ENCODE measurements around the gene TSR3.

The TSR3 gene

DNA sequence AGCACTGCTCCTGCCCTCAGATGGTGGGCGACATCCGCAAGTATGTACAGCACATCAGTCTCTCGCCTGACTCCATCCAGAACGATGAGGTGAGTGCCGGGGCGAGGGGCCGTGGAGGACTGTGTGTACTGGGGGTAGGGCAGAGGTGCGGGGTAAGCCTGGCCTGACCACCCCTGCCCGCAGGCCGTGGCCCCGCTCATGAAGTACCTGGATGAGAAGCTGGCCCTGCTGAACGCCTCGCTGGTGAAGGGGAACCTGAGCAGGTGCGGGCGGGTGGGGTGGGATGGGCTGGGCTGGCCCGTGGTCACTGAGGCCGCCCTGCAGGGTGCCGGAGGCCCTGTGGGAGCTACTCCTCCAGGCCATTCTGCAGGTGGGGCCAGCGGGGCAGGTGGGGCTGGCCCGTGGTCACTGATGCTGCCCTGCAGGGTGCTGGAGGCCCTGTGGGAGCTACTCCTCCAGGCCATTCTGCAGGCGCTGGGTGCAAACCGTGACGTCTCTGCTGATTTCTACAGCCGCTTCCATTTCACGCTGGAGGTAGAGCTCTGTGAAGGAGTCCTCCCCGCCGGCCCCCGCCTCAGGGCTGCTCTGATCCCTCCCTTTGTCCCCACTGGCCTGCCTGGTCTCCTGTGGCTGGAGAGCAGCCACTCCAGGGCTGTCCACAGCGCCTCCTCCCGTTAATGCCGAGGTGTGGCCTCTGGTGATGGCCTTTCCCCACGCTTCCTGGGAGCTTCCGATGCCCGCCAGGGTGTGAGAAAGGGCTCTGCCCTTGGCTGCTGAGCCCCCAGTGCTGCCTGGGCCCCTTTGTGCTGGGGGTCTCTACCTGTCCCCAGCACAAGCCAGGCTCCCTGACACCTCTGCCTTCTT, 5.0 kb downstream of the TSR3 start:
- TF ChIP-seq, protein P1, sequence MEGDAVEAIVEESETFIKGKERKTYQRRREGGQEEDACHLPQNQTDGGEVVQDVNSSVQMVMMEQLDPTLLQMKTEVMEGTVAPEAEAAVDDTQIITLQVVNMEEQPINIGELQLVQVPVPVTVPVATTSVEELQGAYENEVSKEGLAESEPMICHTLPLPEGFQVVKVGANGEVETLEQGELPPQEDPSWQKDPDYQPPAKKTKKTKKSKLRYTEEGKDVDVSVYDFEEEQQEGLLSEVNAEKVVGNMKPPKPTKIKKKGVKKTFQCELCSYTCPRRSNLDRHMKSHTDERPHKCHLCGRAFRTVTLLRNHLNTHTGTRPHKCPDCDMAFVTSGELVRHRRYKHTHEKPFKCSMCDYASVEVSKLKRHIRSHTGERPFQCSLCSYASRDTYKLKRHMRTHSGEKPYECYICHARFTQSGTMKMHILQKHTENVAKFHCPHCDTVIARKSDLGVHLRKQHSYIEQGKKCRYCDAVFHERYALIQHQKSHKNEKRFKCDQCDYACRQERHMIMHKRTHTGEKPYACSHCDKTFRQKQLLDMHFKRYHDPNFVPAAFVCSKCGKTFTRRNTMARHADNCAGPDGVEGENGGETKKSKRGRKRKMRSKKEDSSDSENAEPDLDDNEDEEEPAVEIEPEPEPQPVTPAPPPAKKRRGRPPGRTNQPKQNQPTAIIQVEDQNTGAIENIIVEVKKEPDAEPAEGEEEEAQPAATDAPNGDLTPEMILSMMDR (IDR thresholded peaks at IDR 0.05), result no peak
- DNase-seq (ENCODE audit: low spot score), result no peak
- H3K4me3 ChIP-seq, result no peak overlapping the region
- H3K27ac ChIP-seq, result no peak overlapping the region

DNA sequence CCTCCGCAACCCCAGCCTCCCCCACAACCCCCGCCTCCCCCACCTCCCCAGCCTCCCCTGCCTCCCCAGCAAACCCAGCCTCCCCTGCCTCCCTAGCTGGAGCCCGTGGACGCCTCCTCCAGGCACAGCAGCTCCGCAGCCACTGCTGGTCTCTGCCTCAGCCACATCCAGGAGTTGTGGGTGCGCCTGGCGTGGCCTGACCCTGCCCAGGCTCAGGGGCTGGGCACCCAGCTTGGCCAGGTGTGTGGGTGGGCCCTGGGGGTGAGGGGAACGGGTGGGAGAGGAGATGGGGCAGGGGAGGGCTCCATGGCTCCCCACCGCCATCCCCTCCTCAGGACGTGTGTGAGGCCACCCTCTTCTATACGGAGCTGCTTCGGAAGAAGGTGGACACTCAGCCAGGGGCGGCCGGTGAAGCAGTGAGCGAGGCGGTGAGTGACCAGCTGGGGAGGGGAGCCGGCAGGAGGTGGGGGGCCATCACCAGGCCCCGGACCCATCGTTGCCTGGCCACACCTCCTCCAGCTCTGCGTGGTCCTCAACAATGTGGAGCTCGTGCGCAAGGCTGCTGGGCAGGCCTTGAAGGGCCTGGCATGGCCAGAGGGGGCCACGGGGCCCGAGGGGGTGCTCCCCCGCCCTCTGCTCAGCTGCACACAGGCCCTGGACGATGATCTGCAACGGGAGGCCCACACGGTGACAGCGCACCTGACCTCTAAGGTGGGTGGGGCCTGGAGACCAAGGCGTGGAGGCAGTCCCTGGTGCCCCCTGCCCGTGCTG, 5.8 kb downstream of the TSR3 start:
- H3K27ac ChIP-seq, result no peak overlapping the region
- H3K4me3 ChIP-seq, result no peak overlapping the region
- TF ChIP-seq, protein P1 (IDR thresholded peaks at IDR 0.05), result no peak
- DNase-seq (ENCODE audit: low spot score), result no peak

- no peak overlapping the region for H3K4me3 ChIP-seq
- DNase-seq (ENCODE audit: low spot score), result no peak
- TF ChIP-seq, protein P1 (IDR thresholded peaks at IDR 0.05), result no peak
- H3K27ac ChIP-seq, result no peak overlapping the region
These were observed 6.6 kb downstream of the TSR3 start for GRCh38 chr16:1345087-1345486.

DNA sequence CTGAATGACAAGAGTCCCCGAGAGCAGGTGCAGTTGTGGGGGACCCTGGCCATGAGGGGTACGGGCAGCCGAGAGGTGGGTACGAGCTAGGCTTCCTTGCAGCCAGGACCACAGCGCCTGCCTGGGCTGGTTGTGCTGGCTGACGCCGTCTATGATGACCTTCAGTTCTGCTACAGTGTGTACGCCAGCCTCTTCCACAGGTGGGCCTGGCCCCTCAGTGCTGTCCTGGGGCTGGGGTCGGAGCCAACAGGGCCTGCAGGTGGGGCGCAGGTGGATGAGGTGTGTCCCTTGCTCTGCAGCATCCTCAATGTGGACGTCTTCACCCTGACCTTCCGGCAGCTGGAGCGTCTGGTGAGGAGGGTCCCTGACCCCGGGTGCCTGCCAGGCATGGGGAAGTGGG, 7.2 kb downstream of the TSR3 start:
- no peak overlapping the region for H3K27ac ChIP-seq
- H3K4me3 ChIP-seq, result no peak overlapping the region
- TF ChIP-seq, protein P1 (IDR thresholded peaks at IDR 0.05), result no peak
- no peak for DNase-seq (ENCODE audit: low spot score)

GRCh38 chr16:1343428-1344242, 8.0 kb downstream of the TSR3 start:
- Histone ChIP-seq H3K4me3 (peak overlapping the region; percentile 53), H3K27ac (no peak overlapping the region)
- TF ChIP-seq, protein P1 (IDR thresholded peaks at IDR 0.05), result no peak
- no peak for DNase-seq (ENCODE audit: low spot score)

- Histone ChIP-seq H3K27ac (no peak overlapping the region), H3K4me3 (peak overlapping the region; percentile 53)
- TF ChIP-seq, protein P1 (IDR thresholded peaks at IDR 0.05), result no peak
- peak; percentile 85 for DNase-seq (ENCODE audit: low spot score)
These were observed 8.9 kb downstream of the TSR3 start for GRCh38 chr16:1342526-1343427.

All from coronary artery (tissue), 2 donors.